Ovary (tissue), 9 donors: Measurements from ENCODE around the gene SERTM2. TPM values are rescaled to one million over a fixed set of nuclear protein-coding genes. Genes with fewer than 3 reads are reported as not detected.
"Not testable (repeated sequence)": the region's sequence is repeated elsewhere in the genome, so short reads cannot be mapped to it uniquely, and the experiment has no call there.

Experiments used
- DNase-seq, 5 donors: peaks; one replicate each; pipeline ENCODE4 v3.0.0-alpha.2; 2019 to 2020
- H3K27ac ChIP-seq, 2 donors: fragments of 200-600 bp; one replicate each; pipeline versions ENCODE4 v1.5.1 to v1.8.0; 2019 to 2022
- H3K27me3 ChIP-seq: fragments of 200-600 bp; one replicate; pipeline ENCODE4 v1.8.0; 2022
- H3K36me3 ChIP-seq: fragments of 200-600 bp; sonication (generic); one replicate; pipeline ENCODE4 v1.5.1; 2019
- H3K4me1 ChIP-seq: one replicate; pipeline ENCODE4 v1.8.1; 2013; ENCODE audit warnings: mild to moderate bottlenecking, moderate library complexity; ENCODE audit not compliant: insufficient read depth
- H3K4me3 ChIP-seq: fragments of 200-600 bp; sonication (generic); one replicate; pipeline ENCODE4 v1.5.1; 2017
- H3K9me3 ChIP-seq, 2 donors: fragments of 200-600 bp in 1 of 2; sonication (generic) in 1 of 2; one replicate each; pipeline versions ENCODE4 v1.5.1 to v1.8.1; 2013 to 2019; ENCODE audit warnings: mild to moderate bottlenecking in 1 of 2, moderate library complexity in 1 of 2
- EP300 ChIP-seq: sonication (generic); formaldehyde crosslinking; IDR thresholded peaks from one replicate; pipeline ENCODE4 v1.6.1; 2017; ENCODE audit warnings: antibody characterized with exemption
- POLR2A ChIP-seq: fragments of 450-650 bp; IDR thresholded peaks from one replicate; pipeline ENCODE4 v1.6.1; 2017; ENCODE audit warnings: antibody characterized with exemption, mild to moderate bottlenecking, moderate library complexity
- WGBS, 3 donors: extraction: QIAGEN DNeasy Blood & Tissue Kit in 1 of 3; methylation state at CpG; one replicate each; pipeline versions ENCODE4 v1.1.5 to v1.1.7; 2013 to 2017; 5-methylcytosine and 5-hydroxymethylcytosine counted together
- intact Hi-C, 4 donors: fragments of 100-400 bp; cut with DNase I; formaldehyde crosslinking; loops; one replicate each; pipeline versions ENCODE4 v1.11.0 to v1.15.1; 2022 to 2023
- polyA plus RNA-seq, 2 donors: library from polyadenylated mRNA; stranded (reverse); fragments of 200-250 nt in 1 of 2; fragments of 350-450 nt in 1 of 2; fragmentation: Illumina TruSeq in 1 of 2; extraction: RNeasy Lipid Tissue Mini Kit (QIAGEN cat#74804) in 1 of 2; gene quantifications; one replicate each; pipeline ENCODE4 v1.2.3, GENCODE V29; 2013 to 2014
- total RNA-seq, 7 donors: library from RNA; depleted of rRNA in 2 of 7; stranded (reverse); fragments of >200 nt in 2 of 7; fragmentation: NEBNext Ultra II Directional in 3 of 7; extraction: Animal tissue kit (Norgen Biotek cat#: 25700) in 3 of 7; gene quantifications; one replicate each; pipeline versions ENCODE4 v1.1.0 to v1.2.4, GENCODE V29; 2016 to 2023
- TF ChIP-seq, protein P1 (sequence below), 3 donors: fragments of 450-650 bp in 2 of 3; fragments of 200-600 bp in 1 of 3; IDR thresholded peaks; one replicate each; pipeline versions ENCODE4 v1.5.1 to v1.8.0; 2016 to 2022; ENCODE audit warnings: antibody characterized with exemption in 3 of 3, mild to moderate bottlenecking in 1 of 3
- donor health status: DM: no; HTN: no; CAD: no; lungs with moderate emphysema.
- donor health status: DM: no; HTN: no; CAD: no.
- donor health status: Bipolar disorder and iron deficiency.
- donor health status: DM: yes; HTN: yes; CAD: no.
- donor health status: DM: no; HTN: no; CAD: no.
- donor health status: DM: yes; HTN: yes; CAD: no.

The SERTM2 gene
- total and polyA plus RNA-seq, 9 donors: 0.18 to 1.5 (median 0.72) TPM; not detected in 2

DNA sequence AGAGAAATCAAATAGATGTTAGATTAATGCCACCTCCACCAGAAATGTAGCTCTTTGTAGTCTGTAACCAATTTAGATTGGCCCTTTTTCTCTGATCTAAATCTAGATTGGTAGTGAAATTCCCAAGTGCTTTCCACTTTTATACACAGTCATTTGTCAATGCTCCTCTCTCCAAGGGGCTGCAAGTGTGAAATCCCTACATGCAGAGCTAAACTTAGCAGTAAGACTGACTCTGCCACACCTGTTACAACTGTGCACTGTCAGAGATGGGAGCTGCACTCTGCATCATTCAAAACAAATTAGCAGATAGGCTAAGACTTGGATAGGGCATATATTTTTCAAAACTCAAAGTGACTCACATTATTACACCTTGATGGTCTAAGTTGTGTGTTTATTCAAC lies 9.1 kb downstream of the SERTM2 start:
- no peaks in the 10 kb centered on the region for H3K27me3 ChIP-seq
- intact Hi-C loops: no loop called here
- TF ChIP-seq, protein P1, sequence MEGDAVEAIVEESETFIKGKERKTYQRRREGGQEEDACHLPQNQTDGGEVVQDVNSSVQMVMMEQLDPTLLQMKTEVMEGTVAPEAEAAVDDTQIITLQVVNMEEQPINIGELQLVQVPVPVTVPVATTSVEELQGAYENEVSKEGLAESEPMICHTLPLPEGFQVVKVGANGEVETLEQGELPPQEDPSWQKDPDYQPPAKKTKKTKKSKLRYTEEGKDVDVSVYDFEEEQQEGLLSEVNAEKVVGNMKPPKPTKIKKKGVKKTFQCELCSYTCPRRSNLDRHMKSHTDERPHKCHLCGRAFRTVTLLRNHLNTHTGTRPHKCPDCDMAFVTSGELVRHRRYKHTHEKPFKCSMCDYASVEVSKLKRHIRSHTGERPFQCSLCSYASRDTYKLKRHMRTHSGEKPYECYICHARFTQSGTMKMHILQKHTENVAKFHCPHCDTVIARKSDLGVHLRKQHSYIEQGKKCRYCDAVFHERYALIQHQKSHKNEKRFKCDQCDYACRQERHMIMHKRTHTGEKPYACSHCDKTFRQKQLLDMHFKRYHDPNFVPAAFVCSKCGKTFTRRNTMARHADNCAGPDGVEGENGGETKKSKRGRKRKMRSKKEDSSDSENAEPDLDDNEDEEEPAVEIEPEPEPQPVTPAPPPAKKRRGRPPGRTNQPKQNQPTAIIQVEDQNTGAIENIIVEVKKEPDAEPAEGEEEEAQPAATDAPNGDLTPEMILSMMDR (IDR thresholded peaks at IDR 0.05): no peak
- TF ChIP-seq POLR2A (no peak), EP300 (no peak)
- DNase-seq: no peak
- H3K4me1 ChIP-seq: no peaks in the 10 kb centered on the region
- H3K27ac ChIP-seq: no peak overlapping the region
- no peak overlapping the region for H3K4me3 ChIP-seq
- no peaks in the 10 kb centered on the region for H3K9me3 ChIP-seq
- no peaks in the 10 kb centered on the region for H3K36me3 ChIP-seq

- intact Hi-C loops: no loop called here
- Histone ChIP-seq H3K27ac (no peak overlapping the region), H3K9me3 (no peaks in the 10 kb centered on the region), H3K4me3 (no peak overlapping the region), H3K36me3 (no peaks in the 10 kb centered on the region), H3K4me1 (no peaks in the 10 kb centered on the region), H3K27me3 (no peaks in the 10 kb centered on the region)
- no peak for DNase-seq
- TF ChIP-seq, protein P1 (IDR thresholded peaks at IDR 0.05): no peak
- TF ChIP-seq POLR2A (no peak), EP300 (no peak)
- 38 to 63% (median 47%) methylated on average over 1 of the region's 1 CpG for WGBS, 3 donors
Observed at GRCh38 chrX:111521169-111521568, 9.7 kb downstream of the SERTM2 start.

GRCh38 chrX:111543212-111543741 lies 31.8 kb downstream of the SERTM2 start:
- 57 to 70% (median 61%) methylated on average over 3 of the region's 3 CpGs for WGBS, 3 donors

DNA sequence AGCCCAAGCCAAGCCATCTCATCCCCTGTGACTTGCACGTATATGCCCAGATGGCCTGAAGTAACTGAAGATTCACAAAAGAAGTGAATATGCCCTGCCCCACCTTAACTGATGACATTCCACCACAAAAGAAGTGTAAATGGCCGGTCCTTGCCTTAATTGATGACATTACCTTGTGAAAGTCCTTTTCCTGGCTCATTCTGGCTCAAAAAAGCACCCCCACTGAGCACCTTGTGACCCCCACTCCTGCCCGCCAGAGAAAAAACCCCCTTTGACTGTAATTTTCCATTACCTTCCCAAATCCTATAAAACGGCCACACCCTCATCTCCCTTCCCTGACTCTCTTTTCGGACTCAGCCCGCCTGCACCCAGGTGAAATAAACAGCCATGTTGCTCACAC lies 37.8 kb downstream of the SERTM2 start:
- WGBS, 3 donors: 44 to 49% (median 48%) methylated on average over 6 of the region's 6 CpGs
- H3K4me1 ChIP-seq, H3K4me3 ChIP-seq, H3K27me3 ChIP-seq, intact Hi-C loops, H3K9me3 ChIP-seq, H3K27ac ChIP-seq, DNase-seq, H3K36me3 ChIP-seq: not testable (repeated sequence)

More at GRCh38 chrX:111543212-111543741, 31.8 kb downstream of the SERTM2 start:
- TF ChIP-seq POLR2A (no peak), EP300 (no peak)
- TF ChIP-seq, protein P1 (IDR thresholded peaks at IDR 0.05): no peak
- intact Hi-C loops: no loop called here
- H3K36me3 ChIP-seq: no peaks in the 10 kb centered on the region
- no peak for DNase-seq
- no peaks in the 10 kb centered on the region for H3K9me3 ChIP-seq
- no peaks in the 10 kb centered on the region for H3K27me3 ChIP-seq
- H3K4me1 ChIP-seq: no peaks in the 10 kb centered on the region
- H3K4me3 ChIP-seq: no peak overlapping the region
- no peak overlapping the region for H3K27ac ChIP-seq

DNA sequence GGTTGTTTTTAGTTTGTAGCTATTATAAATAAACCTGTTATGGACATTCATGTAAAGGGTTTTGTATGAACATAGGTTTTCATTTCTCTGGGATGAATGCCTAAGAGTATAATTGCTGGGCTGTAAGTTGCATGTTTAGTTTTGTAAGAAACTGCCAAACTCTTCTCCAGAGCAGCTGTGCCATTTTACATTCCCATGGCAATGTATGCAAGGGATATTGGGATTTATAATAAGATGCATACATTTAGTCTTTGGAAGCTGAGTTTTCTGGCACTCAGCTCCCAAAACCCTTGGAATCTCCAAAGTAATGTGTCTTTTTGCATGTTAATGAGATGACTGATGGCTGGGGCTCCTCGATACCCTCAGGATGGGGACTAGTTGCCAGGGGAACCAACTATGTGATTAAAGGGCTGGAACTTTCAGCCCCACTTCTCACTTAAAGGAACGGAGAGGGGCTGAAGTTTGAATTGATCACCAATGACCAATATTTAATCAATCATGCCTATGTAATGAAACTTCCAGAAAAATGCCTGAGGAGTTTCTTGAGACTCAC lies 44.0 kb downstream of the SERTM2 start:
- H3K4me1 ChIP-seq: no peaks in the 10 kb centered on the region
- no peak overlapping the region for H3K4me3 ChIP-seq
- 27 to 33% (median 28%) methylated on average over 2 of the region's 2 CpGs for WGBS, 3 donors
- intact Hi-C loops: no loop called here
- H3K9me3 ChIP-seq: no peaks in the 10 kb centered on the region
- DNase-seq: no peak
- no peak overlapping the region for H3K27ac ChIP-seq
- no peaks in the 10 kb centered on the region for H3K27me3 ChIP-seq
- TF ChIP-seq EP300 (no peak), POLR2A (no peak)
- TF ChIP-seq, protein P1 (IDR thresholded peaks at IDR 0.05): no peak
- H3K36me3 ChIP-seq: no peaks in the 10 kb centered on the region
